GM21526 (cell line): ENCODE measurements around the gene TTC32.

Experiments used
- ATAC-seq: cut with Tn5 transposase; IDR thresholded peaks from one replicate; pipeline ENCODE4 v1.9.1; 2021; ENCODE audit warnings: moderate library complexity; ENCODE audit not compliant: unreplicated experiment, low FRiP score

Gene TTC32

DNA sequence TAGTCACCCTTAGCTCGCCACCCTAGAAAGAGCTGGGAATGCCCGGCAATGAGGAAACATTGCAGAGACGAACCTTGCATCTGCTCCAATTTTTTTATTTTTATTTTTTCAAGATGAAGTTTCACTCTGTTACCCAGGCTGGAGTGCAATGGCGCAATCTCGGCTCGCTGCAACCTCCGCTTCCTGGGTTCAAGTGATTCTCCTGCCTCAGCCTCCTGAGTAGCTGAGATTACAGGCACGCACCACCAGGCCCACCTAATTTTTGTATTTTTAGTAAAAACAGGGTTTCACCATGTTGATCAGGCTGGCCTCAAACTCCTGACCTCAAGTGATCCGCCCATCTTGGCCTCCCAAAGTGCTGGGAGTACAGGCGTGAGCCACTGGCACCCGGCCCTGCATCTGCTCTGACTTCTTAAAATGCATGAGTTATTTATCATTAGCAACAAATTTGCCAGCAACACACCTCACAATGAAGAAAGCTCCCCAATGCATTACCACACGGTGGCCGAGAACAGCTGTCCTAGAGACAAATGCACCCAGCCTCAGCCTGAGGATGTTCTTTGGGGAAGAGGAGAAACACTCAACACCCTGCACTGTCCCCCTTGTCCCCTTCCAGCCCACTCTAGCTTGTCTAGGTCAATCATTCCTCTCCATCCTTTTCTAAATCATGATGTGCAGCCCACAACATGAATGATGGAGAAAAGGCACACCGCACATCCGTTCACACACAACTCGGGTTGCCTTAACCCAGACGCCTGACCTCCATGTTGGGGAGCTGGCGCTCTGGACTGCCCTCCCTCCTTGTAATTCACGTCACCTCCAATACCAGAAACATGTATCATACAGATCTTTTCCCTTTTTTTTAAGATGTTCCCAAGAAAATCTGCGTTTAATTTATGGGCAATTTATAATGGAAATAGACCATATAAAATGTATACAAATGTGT is 46.9 kb downstream of the TTC32 start:
- ATAC-seq = no peak

DNA sequence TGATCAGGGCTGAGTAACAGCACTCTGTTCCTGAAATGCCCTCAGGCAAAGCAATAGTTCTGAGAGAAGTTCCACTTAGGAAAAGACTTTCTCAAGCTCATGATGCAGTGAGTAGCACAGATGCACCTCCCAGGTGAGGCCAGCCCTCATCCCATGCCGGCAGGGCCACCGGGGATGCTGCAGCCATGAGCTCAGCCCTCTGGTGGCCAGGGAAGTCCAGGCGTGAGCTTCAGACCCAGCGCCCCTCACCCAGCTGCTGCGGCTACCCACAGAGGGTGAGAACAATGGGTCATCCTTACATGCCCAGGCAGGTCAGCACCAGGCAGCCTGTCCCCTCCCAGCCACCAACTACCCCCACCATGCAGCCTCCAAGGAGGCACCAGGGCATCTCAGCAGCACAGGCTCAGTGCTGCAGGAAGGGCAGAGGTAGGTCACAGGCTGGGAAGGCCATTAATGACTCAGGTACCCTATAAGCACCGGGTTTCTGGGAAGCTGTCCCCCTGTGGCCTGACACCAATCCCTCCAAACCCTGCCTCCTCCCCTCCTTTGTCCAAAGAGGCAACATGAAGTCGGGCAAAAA is 50.6 kb downstream of the TTC32 start:
- no peak for ATAC-seq

DNA sequence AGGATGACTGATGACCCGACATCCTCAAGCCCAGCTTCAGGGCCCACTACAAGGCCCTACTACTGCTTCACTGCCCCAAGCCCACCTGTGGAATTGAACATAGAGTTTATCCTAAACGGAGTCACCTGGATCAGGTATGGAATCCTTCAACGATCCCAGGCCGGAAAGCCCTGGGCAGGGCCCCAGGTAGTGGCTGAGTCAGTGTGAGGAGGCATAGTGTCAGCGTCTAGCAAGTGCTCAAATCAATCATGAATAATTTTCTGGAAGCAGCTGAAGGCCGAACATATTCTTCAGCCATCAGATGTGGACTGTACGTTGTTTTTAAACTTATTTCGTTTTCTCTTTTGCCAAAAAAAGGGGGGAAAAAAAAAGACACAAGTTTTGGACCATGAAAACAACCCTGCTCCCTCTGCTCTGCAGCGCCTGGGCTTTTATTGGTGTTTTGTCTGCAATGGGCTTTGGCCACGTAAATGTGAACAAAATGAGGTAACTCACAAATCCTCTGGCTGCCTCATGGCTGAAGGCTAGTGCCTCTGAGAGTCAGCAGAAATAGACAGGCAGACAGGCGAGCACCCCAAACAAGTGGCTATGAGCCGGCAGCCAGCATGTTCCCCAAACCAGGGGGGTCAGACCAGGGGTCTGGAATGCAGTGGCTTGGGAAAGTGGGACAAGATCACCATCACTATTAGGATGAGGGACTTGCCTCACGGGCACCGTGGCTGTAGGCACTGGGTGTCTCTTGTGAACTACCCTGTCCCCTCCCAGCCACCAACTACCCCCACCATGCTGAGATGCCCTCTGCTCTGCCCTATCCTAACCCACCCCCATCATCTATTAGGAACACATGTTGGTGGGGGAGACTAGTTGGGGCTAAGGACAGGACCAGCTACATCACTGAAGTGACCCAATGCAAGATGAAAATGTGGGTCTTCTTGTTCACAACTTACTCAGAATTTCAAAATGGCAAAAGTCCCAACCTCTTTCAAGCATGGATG is 51.4 kb downstream of the TTC32 start:
- ATAC-seq = no peak

DNA sequence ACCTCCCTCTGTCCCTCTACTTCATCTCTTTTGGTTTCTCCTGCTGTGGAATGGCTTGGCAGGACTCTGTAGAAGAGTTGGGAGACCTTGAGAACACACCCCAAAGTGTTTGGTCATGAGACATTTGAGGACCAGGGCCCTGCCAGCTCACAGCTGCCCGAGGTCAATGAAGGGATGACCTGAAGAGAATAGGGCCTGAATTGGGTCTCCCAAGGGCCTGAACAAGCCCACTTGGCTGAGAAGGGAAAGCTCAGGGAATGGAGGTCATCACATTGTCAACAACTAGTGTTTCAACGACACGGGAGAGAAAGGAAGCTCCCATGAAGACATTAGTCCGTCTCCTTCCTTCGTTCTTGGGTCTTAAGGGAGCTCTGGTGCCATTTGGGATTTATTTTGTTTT is 52.8 kb downstream of the TTC32 start:
- ATAC-seq = no peak

DNA sequence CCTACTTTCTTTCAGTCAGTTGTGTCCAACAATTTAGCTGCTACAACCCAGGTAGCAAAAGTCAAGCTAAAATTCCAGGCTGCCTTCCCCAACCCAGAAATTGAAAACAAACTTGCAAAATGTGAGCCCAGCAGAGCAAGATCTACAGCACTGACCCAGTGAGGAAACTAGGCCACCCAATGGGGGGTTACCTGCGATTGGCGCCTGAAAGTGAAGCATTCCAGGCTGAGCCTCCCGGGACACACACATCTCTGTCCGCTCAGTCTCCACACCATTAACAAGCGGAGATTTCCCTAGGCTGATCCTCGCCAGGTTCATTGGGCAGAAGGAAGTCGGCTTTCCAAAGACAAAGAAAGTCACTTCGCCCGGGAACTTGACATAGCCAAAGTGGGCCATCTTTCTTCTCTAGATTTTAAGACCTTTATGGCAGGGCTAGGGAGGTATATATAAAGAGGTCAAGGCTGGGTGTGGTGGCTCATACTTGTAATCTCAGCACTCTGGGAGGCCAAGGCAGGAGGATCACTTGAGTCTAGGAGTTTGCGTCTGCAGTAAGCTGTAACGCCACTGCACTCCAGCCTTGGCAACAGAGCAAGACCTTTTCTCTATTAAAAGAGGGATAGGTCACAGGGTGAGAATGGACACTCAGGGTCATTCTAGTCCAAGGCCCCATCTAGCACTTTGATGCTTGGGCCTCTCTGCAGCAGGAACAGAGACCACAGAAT is 53.6 kb downstream of the TTC32 start:
- no peak for ATAC-seq

DNA sequence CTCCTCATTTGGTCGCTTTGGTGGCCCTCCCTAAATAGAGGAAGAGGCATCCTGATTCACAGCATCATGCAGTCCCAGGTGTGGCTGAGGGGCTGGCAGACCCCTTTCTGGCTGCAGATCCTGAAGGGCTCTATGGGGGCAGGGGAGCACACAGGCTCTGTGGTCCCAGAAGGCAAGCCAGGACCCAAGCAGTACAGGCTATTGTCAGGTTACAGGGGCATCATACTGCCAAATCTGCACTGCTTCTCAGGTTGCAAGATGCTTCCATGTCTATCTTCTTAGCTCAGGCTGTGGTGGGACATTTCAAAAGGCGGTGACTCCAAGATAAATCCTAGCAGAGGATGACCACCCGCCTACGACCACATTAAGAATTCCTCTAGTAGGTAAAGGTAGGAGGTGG is 54.3 kb downstream of the TTC32 start:
- no peak for ATAC-seq
